GM19372 (cell line): ENCODE results near the gene GPR55.

Experiments used
- ATAC-seq: cut with Tn5 transposase; IDR thresholded peaks from one replicate; pipeline ENCODE4 v1.9.1; 2021; ENCODE audit warnings: mild to moderate bottlenecking, low read depth, moderate library complexity; ENCODE audit not compliant: unreplicated experiment

GPR55 gene

GRCh38 chr2:230951396-230951795 is 26.4 kb upstream of the GPR55 start:
- no peak for ATAC-seq

GRCh38 chr2:230950874-230951339 is 25.9 kb upstream of the GPR55 start:
- no peak for ATAC-seq

GRCh38 chr2:230949966-230950873 is 25.2 kb upstream of the GPR55 start:
- ATAC-seq: peak; percentile 50

- ATAC-seq: no peak
Measured at GRCh38 chr2:230947908-230948365, 22.9 kb upstream of the GPR55 start.

- ATAC-seq: no peak
Measured at GRCh38 chr2:230947235-230947576, 22.2 kb upstream of the GPR55 start.

GRCh38 chr2:230946429-230947234 is 21.6 kb upstream of the GPR55 start:
- no peak for ATAC-seq

GRCh38 chr2:230944757-230945372 is 19.8 kb upstream of the GPR55 start:
- ATAC-seq: no peak

- peak; percentile 28 for ATAC-seq
Measured at GRCh38 chr2:230944123-230944653, 19.1 kb upstream of the GPR55 start.

- peak; percentile 65 for ATAC-seq
Measured at GRCh38 chr2:230942920-230943896, 18.2 kb upstream of the GPR55 start.

GRCh38 chr2:230942371-230942770 is 17.3 kb upstream of the GPR55 start:
- ATAC-seq: no peak

- no peak for ATAC-seq
Measured at GRCh38 chr2:230941202-230942180, 16.4 kb upstream of the GPR55 start.

- no peak for ATAC-seq
Measured at GRCh38 chr2:230940471-230940815, 15.4 kb upstream of the GPR55 start.

- no peak for ATAC-seq
Measured at GRCh38 chr2:230939691-230940470, 14.8 kb upstream of the GPR55 start.

- no peak for ATAC-seq
Measured at GRCh38 chr2:230939066-230939591, 14.1 kb upstream of the GPR55 start.

- ATAC-seq: no peak
Measured at GRCh38 chr2:230938516-230939065, 13.5 kb upstream of the GPR55 start.

GRCh38 chr2:230938098-230938497 is 13.1 kb upstream of the GPR55 start:
- no peak for ATAC-seq

GRCh38 chr2:230937362-230937761 is 12.3 kb upstream of the GPR55 start:
- no peak for ATAC-seq
